Endothelial cell of umbilical vein (primary cell): Measurements from ENCODE around the gene SP100. TPM values are rescaled to one million over a fixed set of nuclear protein-coding genes. Genes with fewer than 3 reads are reported as not detected.

Experiments used
- BruUV-seq: library from RNA; stranded (reverse); fragments of 400-500 nt; replicated peaks from 2 replicates; lab custom pipeline; 2021; lab: Mats Ljungman, UMichigan
- CTCF ChIA-PET: fragments of 300-600, 350-600 bp; sonication (Branson Sonifier 250); formaldehyde crosslinking; loops from one replicate; lab custom pipeline; 2021; ENCODE audit warnings: antibody characterized with exemption, inconsistent platforms; lab: Charles Lee
- POLR2A ChIA-PET: fragments of 300-600, 350-600 bp; sonication (Branson Sonifier 250); formaldehyde crosslinking; loops from one replicate; lab custom pipeline; 2021; ENCODE audit warnings: antibody characterized with exemption, inconsistent platforms; lab: Charles Lee
- DNase-seq: peaks from one replicate; pipeline ENCODE4 v3.0.0-alpha.2; 2011; ENCODE audit warnings: low read depth, low spot score
- FAIRE-seq: peaks from 2 replicates; lab custom pipeline; 2011; peaks lifted over from hg19 to GRCh38; lab: Jason Lieb, UNC
- H2AFZ ChIP-seq: 2 replicates; pipeline ENCODE4 v1.6.0; 2012; ENCODE audit warnings: low read depth, low read length, control low read depth, inconsistent platforms
- H3K27ac ChIP-seq: 2 replicates; pipeline ENCODE4 v1.5.1; 2011; ENCODE audit warnings: low read depth, mild to moderate bottlenecking, control low read depth, low read length, moderate library complexity; ENCODE audit not compliant: insufficient read depth
- H3K27me3 ChIP-seq, 2 experiments: 2 replicates each; pipeline versions ENCODE4 v1.6.0 to v1.6.1; 2011; ENCODE audit warnings: low read length in 2 of 2, mixed read lengths in 1 of 2; ENCODE audit not compliant: control insufficient read depth in 2 of 2, insufficient read depth in 2 of 2
- H3K36me3 ChIP-seq, 2 experiments: 2 replicates in 1 of 2; 3 replicates in 1 of 2; pipeline ENCODE4 v1.5.1; 2011; ENCODE audit warnings: low read length in 2 of 2, mild to moderate bottlenecking in 1 of 2, moderate library complexity in 1 of 2; ENCODE audit not compliant: control insufficient read depth in 2 of 2, insufficient read depth in 2 of 2; ENCODE audit errors: extremely low read depth in 1 of 2
- H3K4me1 ChIP-seq: 3 replicates; pipeline ENCODE4 v1.5.1; 2011; ENCODE audit warnings: mild to moderate bottlenecking, low read length; ENCODE audit not compliant: control insufficient read depth, insufficient read depth; ENCODE audit errors: extremely low read depth
- H3K4me2 ChIP-seq: 2 replicates; pipeline ENCODE4 v1.6.1; 2011; ENCODE audit warnings: low read length, control low read depth, mixed read lengths; ENCODE audit not compliant: insufficient read depth
- H3K4me3 ChIP-seq, 3 experiments: fragments of 200-600 bp in 1 of 3; sonication (generic), shearing (Covaris generic) in 1 of 3; replicated peaks in 1 of 3; 2 replicates each; pipeline ENCODE4 v1.5.1; 2011 to 2016; ENCODE audit warnings: control low read depth in 3 of 3, low read length in 3 of 3, mild to moderate bottlenecking in 2 of 3, inconsistent platforms in 1 of 3, low read depth in 1 of 3, moderate library complexity in 1 of 3; ENCODE audit not compliant: insufficient read depth in 1 of 3
- H3K79me2 ChIP-seq: 2 replicates; pipeline ENCODE4 v1.6.0; 2012; ENCODE audit warnings: low read length, inconsistent platforms; ENCODE audit not compliant: control insufficient read depth, insufficient read depth
- H3K9ac ChIP-seq: replicated peaks from 2 replicates; pipeline ENCODE3; 2011; ENCODE audit warnings: low read length, control low read depth; ENCODE audit not compliant: insufficient read depth; ENCODE audit errors: extremely low read depth
- H3K9me1 ChIP-seq: replicated peaks from 3 replicates; pipeline ENCODE4 v1.6.0; 2011; ENCODE audit warnings: mild to moderate bottlenecking, low read length; ENCODE audit not compliant: control insufficient read depth, insufficient read depth; ENCODE audit errors: extremely low read depth
- H3K9me3 ChIP-seq: replicated peaks from 2 replicates; pipeline ENCODE4 v1.5.1; 2012; ENCODE audit warnings: low read length, inconsistent platforms; ENCODE audit not compliant: control insufficient read depth, insufficient read depth
- H4K20me1 ChIP-seq: replicated peaks from 2 replicates; pipeline ENCODE3; 2011; ENCODE audit warnings: mild to moderate bottlenecking, low read length; ENCODE audit not compliant: control insufficient read depth, insufficient read depth; ENCODE audit errors: extremely low read depth
- EZH2 ChIP-seq: IDR thresholded peaks from 2 replicates; pipeline ENCODE4 v1.6.1; 2012; ENCODE audit warnings: borderline replicate concordance, low read depth, mild to moderate bottlenecking, moderate library complexity, low read length, inconsistent platforms; ENCODE audit not compliant: severe bottlenecking
- GATA2 ChIP-seq: IDR thresholded peaks from 2 replicates; pipeline ENCODE4 v1.7.0; 2011; ENCODE audit warnings: low read depth, mild to moderate bottlenecking, moderate library complexity, mixed read lengths, low read length; ENCODE audit not compliant: insufficient read length, insufficient read depth
- JUN ChIP-seq: IDR thresholded peaks from 2 replicates; pipeline ENCODE4 v1.6.1; 2011; ENCODE audit warnings: borderline replicate concordance, low read depth; ENCODE audit not compliant: insufficient read length, insufficient read depth
- MYC ChIP-seq: IDR thresholded peaks from one replicate; pipeline ENCODE4 v1.6.1; 2011; ENCODE audit warnings: mild to moderate bottlenecking, low read depth, low read length
- POLR2A ChIP-seq: IDR thresholded peaks from 2 replicates; pipeline ENCODE4 v1.6.1; 2012; ENCODE audit warnings: low read depth, mild to moderate bottlenecking, control low read depth, low read length
- dilution Hi-C: fragments of 300-500 bp; cut with MboI; formaldehyde crosslinking; loops from one replicate; pipeline ENCODE4 v1.15.0; 2019; ENCODE audit warnings: low sequenced_read_pairs; ENCODE audit not compliant: extremely low pct_ligation_motif_present
- intact Hi-C: fragments of 100-400 bp; cut with micrococcal nuclease; formaldehyde crosslinking; loops from one replicate; pipeline ENCODE4 v1.10.0; 2022
- polyA plus RNA-seq, 4 experiments: library from polyadenylated mRNA; depleted of rRNA in 3 of 4; stranded (reverse) in 3 of 4; unstranded in 1 of 4; fragments of >200 nt; gene quantifications; 2 replicates each; pipeline versions ENCODE4 v1.2.1 to v1.2.3, GENCODE V29; 2011 to 2012; ENCODE audit warnings: missing spikeins in 1 of 4
- small RNA-seq: library from RNA; depleted of rRNA; stranded (forward); fragments of <200 nt; gene quantifications from one replicate; pipeline ENCODE3, GENCODE V24; 2012; ENCODE audit warnings: low replicate concordance, low read depth; ENCODE audit not compliant: insufficient read depth, insufficient read length
- total RNA-seq: library from RNA; stranded (reverse); gene quantifications from 2 replicates; pipeline ENCODE4 v1.2.3, GENCODE V29; 2021

SP100 gene
- total and polyA plus RNA-seq, 2 donors (not counting 3 experiments of a cell fraction or from before 2014, with no cell fraction given), result 33.7 to 108 TPM

GRCh38 chr2:230591850-230592249 is 175.8 kb downstream of the SP100 start:
- H3K36me3 ChIP-seq, result no peaks in the 10 kb centered on the region
- no peaks in the 10 kb centered on the region for H3K27me3 ChIP-seq
- ChIA-PET POLR2A (no interaction called here), CTCF (no interaction called here)
- H3K9me3 ChIP-seq, result no peaks in the 10 kb centered on the region
- no peak overlapping the region for H3K9ac ChIP-seq
- TF ChIP-seq GATA2 (no peak), JUN (no peak), POLR2A (no peak)
- no peaks in the 10 kb centered on the region for H3K4me1 ChIP-seq
- intact Hi-C loops, result no loop called here
- H3K27ac ChIP-seq, result no peak overlapping the region
- H3K79me2 ChIP-seq, result no peaks in the 10 kb centered on the region
- no peak overlapping the region for H3K4me3 ChIP-seq
- H4K20me1 ChIP-seq, result no peaks in the 10 kb centered on the region
- DNase-seq (no peak), FAIRE-seq (no peak)
- no peaks in the 10 kb centered on the region for H3K9me1 ChIP-seq
- no peak overlapping the region for H3K4me2 ChIP-seq
- no TSS peak for BruUV-seq
- dilution Hi-C loops, result no loop called here
- H2AFZ ChIP-seq, result no peak overlapping the region

- TF ChIP-seq MYC (no peak), JUN (no peak), EZH2 (no peak)
- Histone ChIP-seq H3K36me3 (no peaks in the 10 kb centered on the region), H4K20me1 (no peaks in the 10 kb centered on the region), H3K9me3 (no peaks in the 10 kb centered on the region), H3K79me2 (no peaks in the 10 kb centered on the region), H3K27me3 (no peaks in the 10 kb centered on the region), H3K4me2 (no peak overlapping the region), H3K9me1 (no peaks in the 10 kb centered on the region), H3K4me1 (no peaks in the 10 kb centered on the region), H2AFZ (no peak overlapping the region), H3K9ac (no peak overlapping the region), H3K27ac (no peak overlapping the region), H3K4me3 (no peak overlapping the region)
- intact Hi-C loops, result no loop called here
- ChIA-PET POLR2A (no interaction called here), CTCF (no interaction called here)
- BruUV-seq, result no TSS peak
- FAIRE-seq (no peak), DNase-seq (no peak)
- dilution Hi-C loops, result no loop called here
These were observed 176.8 kb downstream of the SP100 start for GRCh38 chr2:230592775-230593174.

Small RNA genes within 50 kb of the gene (small RNA-seq; reads per million reads assigned to genes)
- gene HMGB1P3 (not detected), gene RN7SL834P (not detected), gene RNU6-451P (not detected)

Other genes starting within 250 kb of the SP100 start
- gene SP110, start 196.2 kb upstream of the SP100 start, total RNA-seq, result 10.7 and 11.6 TPM in 2 replicates
- 9.0 and 10.2 TPM in 2 replicates for gene SP110, start 196.2 kb upstream of the SP100 start, polyA plus RNA-seq
- 1.3 TPM in 1 of 2 replicates, not detected in the other for gene SP140, start 190.5 kb upstream of the SP100 start, total RNA-seq
- not detected in 2 replicates for gene SP140, start 190.5 kb upstream of the SP100 start, polyA plus RNA-seq
- gene SP140L, start 89.0 kb upstream of the SP100 start, total RNA-seq, result 21.4 and 27.3 TPM in 2 replicates
- gene SP140L, start 89.0 kb upstream of the SP100 start, polyA plus RNA-seq, result 10.7 and 16.0 TPM in 2 replicates